ENCODE data around the gene MVB12B.

Gene MVB12B

DNA sequence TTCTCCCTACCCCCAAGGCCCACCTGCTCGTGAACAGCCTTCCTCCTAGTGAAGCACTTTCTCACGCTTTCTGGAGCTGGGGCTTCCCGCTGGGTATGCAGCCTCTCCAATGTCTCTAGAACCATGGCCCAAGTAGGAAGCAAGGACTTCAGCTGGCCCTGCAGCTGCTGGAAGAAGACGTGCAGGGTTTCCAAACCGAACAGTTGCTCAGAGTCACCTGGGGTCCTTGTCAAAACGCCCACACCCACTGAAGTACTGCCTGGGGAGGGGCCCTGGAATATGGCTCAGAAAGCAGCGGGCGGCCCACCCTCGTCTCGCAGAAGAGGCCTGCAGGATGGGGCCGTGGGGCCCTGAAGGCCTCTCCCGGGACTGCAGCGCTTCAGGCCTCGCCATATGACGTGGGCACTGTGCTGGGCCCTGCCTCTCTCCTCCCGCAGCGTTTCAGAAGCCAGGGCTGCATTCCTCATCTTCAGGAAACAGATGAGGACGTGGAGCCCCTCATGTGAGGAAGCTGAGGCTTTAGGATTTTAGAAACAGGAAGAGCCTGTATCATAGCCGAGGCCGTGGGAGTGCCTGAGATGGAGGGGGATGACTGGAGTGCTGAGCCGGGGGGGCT is 171.1 kb downstream of the MVB12B start:
- in situ Hi-C loops (cut with HindIII; ENCODE audit: low pct_ligation_motif_present, low sequenced_read_pairs), result no loop called here
- no peak for TF ChIP-seq CTCF (IDR thresholded peaks at IDR 0.05; ENCODE audit: low read depth, low read length, missing control alignments)
- Histone ChIP-seq H3K4me3 (ENCODE audit: low read depth, low read length) (no peak overlapping the region), H3K27ac (no peak overlapping the region), H3K36me3 (replicated peaks) (no peaks in the 10 kb centered on the region), H3K27me3 (replicated peaks) (no peaks in the 10 kb centered on the region)
- no peak for DNase-seq

- no peak for TF ChIP-seq CTCF (IDR thresholded peaks at IDR 0.05; ENCODE audit: low read depth, low read length, missing control alignments)
- H3K27me3 ChIP-seq (replicated peaks), result no peaks in the 10 kb centered on the region
- H3K36me3 ChIP-seq (replicated peaks), result no peaks in the 10 kb centered on the region
- DNase-seq, result no peak
- H3K4me3 ChIP-seq (ENCODE audit: low read depth, low read length), result no peak overlapping the region
- no peak overlapping the region for H3K27ac ChIP-seq
- in situ Hi-C loops (cut with HindIII; ENCODE audit: low pct_ligation_motif_present, low sequenced_read_pairs), result no loop called here
Measured at GRCh38 chr9:126498331-126498730, 171.7 kb downstream of the MVB12B start.

DNA sequence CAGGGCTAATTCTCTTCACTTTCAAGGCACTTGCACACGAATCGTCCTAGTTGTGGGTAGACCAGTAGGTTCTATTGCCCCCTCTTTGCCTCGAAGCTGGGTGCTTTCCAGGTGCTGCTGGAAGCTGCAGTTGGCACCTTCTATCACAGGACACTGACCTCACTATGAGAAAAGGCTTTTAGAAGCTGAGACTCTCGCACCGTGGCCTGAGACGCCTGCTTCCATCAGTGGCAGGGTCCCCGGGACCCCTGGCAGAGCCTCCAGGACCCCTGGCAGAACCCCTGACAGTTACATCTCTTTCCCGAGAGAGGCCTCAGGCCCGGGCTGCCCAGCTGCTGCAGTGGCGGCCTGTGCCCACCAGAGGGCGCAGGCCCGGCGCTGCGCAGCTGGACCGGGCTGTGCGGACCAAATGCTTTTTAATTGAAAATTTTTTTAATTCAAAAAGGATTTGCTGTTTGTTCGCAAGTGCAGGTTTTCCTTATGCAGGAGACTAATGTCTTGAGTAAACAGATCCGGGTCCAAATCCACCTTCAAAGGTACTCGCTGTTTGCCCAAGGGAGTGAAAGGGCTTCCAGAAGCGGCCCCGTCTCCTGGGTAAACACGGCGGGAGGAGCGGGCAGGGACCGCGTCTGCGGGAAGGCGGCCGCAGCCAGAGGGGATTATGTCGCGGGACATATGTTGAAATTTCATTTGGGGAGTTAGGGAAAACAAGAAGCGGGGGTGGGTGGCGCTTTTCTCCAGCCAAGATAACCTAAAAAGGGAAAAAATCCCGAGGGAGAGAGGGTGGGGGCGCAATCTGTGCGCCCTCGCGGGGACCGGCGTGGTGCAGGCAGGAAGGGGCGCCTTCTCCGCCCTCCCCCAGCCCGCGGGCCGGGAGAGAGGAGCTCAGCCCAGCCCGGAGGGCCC is 172.6 kb downstream of the MVB12B start:
- peak; percentile 21 for DNase-seq
- Histone ChIP-seq H3K36me3 (replicated peaks) (no peaks in the 10 kb centered on the region), H3K27ac (no peak overlapping the region), H3K4me3 (ENCODE audit: low read depth, low read length) (peak overlapping the region; percentile 50), H3K27me3 (replicated peaks) (no peaks in the 10 kb centered on the region)
- peak; percentile 87 for TF ChIP-seq CTCF (IDR thresholded peaks at IDR 0.05; ENCODE audit: low read depth, low read length, missing control alignments)
- in situ Hi-C loops (cut with HindIII; ENCODE audit: low pct_ligation_motif_present, low sequenced_read_pairs), result no loop called here

DNA sequence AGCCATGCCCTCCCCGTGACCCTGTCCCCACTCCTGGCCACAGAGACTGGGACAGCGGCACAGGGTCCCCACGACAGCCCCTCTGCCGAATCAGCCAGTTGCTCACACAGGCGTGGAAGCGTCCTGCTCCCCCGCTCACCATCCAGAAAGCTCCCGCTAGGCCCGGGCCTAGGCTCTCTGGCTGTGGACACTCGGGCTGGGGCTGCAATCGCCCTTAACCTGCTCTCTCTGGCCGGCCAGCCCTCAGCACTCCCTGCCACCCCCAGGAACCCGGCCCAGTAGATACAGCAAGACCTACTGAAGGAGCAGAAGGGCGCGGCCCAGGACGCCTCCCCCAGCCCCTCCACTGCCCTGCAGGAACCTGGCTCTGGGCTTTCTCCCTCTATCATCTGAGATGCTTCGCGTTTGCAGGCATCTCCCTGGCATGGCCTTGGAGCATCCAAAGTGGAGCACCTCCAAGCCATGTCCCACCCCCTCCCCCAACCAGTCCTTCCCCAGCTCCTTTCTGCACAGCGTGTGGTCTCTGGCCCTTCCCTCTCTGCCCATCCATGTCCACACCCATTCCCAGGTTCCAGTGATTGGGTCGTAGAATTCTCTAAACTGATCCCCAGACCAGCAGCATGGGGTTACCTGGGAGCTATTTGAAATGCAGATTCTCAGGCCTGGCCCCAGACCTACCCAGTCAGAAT is 173.4 kb downstream of the MVB12B start:
- Histone ChIP-seq H3K36me3 (replicated peaks) (no peaks in the 10 kb centered on the region), H3K27ac (no peak overlapping the region), H3K27me3 (replicated peaks) (no peaks in the 10 kb centered on the region), H3K4me3 (ENCODE audit: low read depth, low read length) (peak overlapping the region; percentile 50)
- no peak for TF ChIP-seq CTCF (IDR thresholded peaks at IDR 0.05; ENCODE audit: low read depth, low read length, missing control alignments)
- in situ Hi-C loops (cut with HindIII; ENCODE audit: low pct_ligation_motif_present, low sequenced_read_pairs), result no loop called here
- no peak for DNase-seq

GRCh38 chr9:126500600-126501382 is 174.2 kb downstream of the MVB12B start:
- H3K27me3 ChIP-seq (replicated peaks), result no peaks in the 10 kb centered on the region
- H3K4me3 ChIP-seq (ENCODE audit: low read depth, low read length), result no peak overlapping the region
- peak; percentile 96 for TF ChIP-seq CTCF (IDR thresholded peaks at IDR 0.05; ENCODE audit: low read depth, low read length, missing control alignments)
- peak; percentile 64 for DNase-seq
- H3K27ac ChIP-seq, result no peak overlapping the region
- no peaks in the 10 kb centered on the region for H3K36me3 ChIP-seq (replicated peaks)
- in situ Hi-C loops (cut with HindIII; ENCODE audit: low pct_ligation_motif_present, low sequenced_read_pairs), result no loop called here
